ENCODE results near the gene ATP5PF.
"Not testable (repeated sequence)": the region's sequence is repeated elsewhere in the genome, so short reads cannot be mapped to it uniquely, and the experiment has no call there.

GRCh38 chr21:25714066-25714465, 20.6 kb downstream of the ATP5PF start:
- TF ChIP-seq EZH2phosphoT487 (IDR thresholded peaks at IDR 0.05; ENCODE audit: low read depth); CTCF (IDR thresholded peaks at IDR 0.05; ENCODE audit: low read depth, low read length): not testable (repeated sequence)

Data from OCI-LY3 (cell line).